ENCODE results near the gene LRRC10B.

DNA sequence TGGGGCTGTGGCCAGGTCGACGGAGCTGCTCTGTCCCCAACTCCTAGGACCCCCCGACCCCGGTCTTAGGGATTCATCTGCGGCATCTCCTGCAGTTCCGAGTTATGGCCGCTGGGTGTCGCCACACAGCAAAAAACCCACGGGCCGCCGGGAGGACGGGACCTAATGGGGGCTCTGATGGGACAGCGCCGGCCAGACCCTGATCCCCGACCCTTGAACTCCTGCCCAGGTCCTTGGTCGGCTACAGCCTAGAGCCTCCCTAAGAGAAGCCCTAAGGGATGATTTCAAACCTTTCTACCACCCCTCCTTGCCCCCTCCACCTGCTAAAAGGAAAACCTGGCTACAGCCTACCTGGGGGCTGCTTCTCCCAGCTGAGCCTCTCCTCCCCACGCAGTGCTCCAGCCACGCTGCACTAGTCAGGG is 30.8 kb upstream of the LRRC10B start:
- TF ChIP-seq CTCF (IDR thresholded peaks at IDR 0.05; ENCODE audit: low read length): peak; percentile 93
- TF ChIP-seq EZH2 (IDR thresholded peaks at IDR 0.05; ENCODE audit: borderline replicate concordance, low read length): no peak
